ENCODE results near the gene FBXO41.

DNA sequence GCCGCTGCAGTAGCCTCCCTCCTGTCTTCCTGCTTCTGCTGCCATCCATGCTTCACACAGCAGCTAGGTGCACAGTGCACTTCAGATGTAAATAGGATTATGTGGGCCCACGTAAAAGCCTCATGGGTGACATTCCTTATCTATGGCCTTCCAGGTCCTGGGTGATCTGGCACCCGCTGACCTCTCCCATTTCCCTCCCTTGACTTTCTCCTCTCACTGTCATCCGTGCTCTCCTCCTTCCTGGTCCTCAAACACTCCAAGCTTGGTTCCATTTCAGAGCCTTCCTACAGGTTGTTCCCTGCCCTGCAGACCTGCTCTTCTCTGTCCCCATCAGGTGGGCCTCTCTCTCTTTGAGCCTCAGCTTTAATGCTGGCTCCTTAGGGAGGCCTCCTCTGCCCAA lies 74.3 kb downstream of the FBXO41 start:
- TF ChIP-seq, protein P1, sequence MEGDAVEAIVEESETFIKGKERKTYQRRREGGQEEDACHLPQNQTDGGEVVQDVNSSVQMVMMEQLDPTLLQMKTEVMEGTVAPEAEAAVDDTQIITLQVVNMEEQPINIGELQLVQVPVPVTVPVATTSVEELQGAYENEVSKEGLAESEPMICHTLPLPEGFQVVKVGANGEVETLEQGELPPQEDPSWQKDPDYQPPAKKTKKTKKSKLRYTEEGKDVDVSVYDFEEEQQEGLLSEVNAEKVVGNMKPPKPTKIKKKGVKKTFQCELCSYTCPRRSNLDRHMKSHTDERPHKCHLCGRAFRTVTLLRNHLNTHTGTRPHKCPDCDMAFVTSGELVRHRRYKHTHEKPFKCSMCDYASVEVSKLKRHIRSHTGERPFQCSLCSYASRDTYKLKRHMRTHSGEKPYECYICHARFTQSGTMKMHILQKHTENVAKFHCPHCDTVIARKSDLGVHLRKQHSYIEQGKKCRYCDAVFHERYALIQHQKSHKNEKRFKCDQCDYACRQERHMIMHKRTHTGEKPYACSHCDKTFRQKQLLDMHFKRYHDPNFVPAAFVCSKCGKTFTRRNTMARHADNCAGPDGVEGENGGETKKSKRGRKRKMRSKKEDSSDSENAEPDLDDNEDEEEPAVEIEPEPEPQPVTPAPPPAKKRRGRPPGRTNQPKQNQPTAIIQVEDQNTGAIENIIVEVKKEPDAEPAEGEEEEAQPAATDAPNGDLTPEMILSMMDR (conservative IDR thresholded peaks at IDR 0.05) = no peak
- TF ChIP-seq ZFX (IDR thresholded peaks at IDR 0.05) = no peak
